ENCODE measurements around the gene FAM13A.

Gene FAM13A

GRCh38 chr4:88828842-88829571 is 228.0 kb downstream of the FAM13A start:
- no peak for DNase-seq (ENCODE audit: low read depth in 1 of 2, low spot score in 1 of 2)
- Histone ChIP-seq H3K27me3 (ENCODE audit: insufficient read depth, poor library complexity, severe bottlenecking) (no peaks in the 10 kb centered on the region), H3K27ac (replicated peaks) (no peak overlapping the region), H3K4me3 (replicated peaks; ENCODE audit: insufficient read depth, low read length) (no peak overlapping the region)
- TF ChIP-seq, protein P1, sequence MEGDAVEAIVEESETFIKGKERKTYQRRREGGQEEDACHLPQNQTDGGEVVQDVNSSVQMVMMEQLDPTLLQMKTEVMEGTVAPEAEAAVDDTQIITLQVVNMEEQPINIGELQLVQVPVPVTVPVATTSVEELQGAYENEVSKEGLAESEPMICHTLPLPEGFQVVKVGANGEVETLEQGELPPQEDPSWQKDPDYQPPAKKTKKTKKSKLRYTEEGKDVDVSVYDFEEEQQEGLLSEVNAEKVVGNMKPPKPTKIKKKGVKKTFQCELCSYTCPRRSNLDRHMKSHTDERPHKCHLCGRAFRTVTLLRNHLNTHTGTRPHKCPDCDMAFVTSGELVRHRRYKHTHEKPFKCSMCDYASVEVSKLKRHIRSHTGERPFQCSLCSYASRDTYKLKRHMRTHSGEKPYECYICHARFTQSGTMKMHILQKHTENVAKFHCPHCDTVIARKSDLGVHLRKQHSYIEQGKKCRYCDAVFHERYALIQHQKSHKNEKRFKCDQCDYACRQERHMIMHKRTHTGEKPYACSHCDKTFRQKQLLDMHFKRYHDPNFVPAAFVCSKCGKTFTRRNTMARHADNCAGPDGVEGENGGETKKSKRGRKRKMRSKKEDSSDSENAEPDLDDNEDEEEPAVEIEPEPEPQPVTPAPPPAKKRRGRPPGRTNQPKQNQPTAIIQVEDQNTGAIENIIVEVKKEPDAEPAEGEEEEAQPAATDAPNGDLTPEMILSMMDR (IDR thresholded peaks at IDR 0.05; ENCODE audit: insufficient read depth, low read length) = no peak
- no peak for TF ChIP-seq GABPA (IDR thresholded peaks at IDR 0.05; ENCODE audit: low read depth)
- TF ChIP-seq SPI1 (IDR thresholded peaks at IDR 0.05; ENCODE audit: borderline replicate concordance, low read depth) = no peak
- TF ChIP-seq POLR2AphosphoS5 (IDR thresholded peaks at IDR 0.05; ENCODE audit: low read depth) = no peak
- TF ChIP-seq, protein P2, sequence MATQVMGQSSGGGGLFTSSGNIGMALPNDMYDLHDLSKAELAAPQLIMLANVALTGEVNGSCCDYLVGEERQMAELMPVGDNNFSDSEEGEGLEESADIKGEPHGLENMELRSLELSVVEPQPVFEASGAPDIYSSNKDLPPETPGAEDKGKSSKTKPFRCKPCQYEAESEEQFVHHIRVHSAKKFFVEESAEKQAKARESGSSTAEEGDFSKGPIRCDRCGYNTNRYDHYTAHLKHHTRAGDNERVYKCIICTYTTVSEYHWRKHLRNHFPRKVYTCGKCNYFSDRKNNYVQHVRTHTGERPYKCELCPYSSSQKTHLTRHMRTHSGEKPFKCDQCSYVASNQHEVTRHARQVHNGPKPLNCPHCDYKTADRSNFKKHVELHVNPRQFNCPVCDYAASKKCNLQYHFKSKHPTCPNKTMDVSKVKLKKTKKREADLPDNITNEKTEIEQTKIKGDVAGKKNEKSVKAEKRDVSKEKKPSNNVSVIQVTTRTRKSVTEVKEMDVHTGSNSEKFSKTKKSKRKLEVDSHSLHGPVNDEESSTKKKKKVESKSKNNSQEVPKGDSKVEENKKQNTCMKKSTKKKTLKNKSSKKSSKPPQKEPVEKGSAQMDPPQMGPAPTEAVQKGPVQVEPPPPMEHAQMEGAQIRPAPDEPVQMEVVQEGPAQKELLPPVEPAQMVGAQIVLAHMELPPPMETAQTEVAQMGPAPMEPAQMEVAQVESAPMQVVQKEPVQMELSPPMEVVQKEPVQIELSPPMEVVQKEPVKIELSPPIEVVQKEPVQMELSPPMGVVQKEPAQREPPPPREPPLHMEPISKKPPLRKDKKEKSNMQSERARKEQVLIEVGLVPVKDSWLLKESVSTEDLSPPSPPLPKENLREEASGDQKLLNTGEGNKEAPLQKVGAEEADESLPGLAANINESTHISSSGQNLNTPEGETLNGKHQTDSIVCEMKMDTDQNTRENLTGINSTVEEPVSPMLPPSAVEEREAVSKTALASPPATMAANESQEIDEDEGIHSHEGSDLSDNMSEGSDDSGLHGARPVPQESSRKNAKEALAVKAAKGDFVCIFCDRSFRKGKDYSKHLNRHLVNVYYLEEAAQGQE (IDR thresholded peaks at IDR 0.05; ENCODE audit: insufficient replicate concordance, low read depth) = no peak

DNA sequence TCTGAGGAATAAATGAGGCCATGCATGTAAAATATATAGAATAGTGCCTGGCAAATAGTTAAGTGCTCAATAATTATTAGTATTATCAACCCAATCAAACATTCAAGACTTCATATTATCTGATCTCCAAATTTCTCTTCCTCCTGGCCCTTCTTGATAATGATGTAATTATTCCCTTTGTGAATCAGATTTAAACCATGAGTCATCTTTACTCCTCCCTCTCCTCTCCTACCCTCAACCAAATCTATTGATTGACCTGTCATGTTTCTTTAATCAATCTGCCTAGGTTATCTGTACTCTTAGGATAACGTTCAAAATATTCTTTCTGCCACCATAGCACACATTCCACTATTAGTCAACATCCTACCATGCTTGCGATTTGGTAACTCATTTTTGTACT is 229.5 kb downstream of the FAM13A start:
- Histone ChIP-seq H3K4me3 (replicated peaks; ENCODE audit: insufficient read depth, low read length) (no peak overlapping the region), H3K27ac (replicated peaks) (no peak overlapping the region), H3K27me3 (ENCODE audit: insufficient read depth, poor library complexity, severe bottlenecking) (no peaks in the 10 kb centered on the region)
- no peak for DNase-seq (ENCODE audit: low read depth in 1 of 2, low spot score in 1 of 2)
- TF ChIP-seq, protein P2 (IDR thresholded peaks at IDR 0.05; ENCODE audit: insufficient replicate concordance, low read depth) = no peak
- no peak for TF ChIP-seq SPI1 (IDR thresholded peaks at IDR 0.05; ENCODE audit: borderline replicate concordance, low read depth)
- TF ChIP-seq, protein P1 (IDR thresholded peaks at IDR 0.05; ENCODE audit: insufficient read depth, low read length) = no peak
- TF ChIP-seq GABPA (IDR thresholded peaks at IDR 0.05; ENCODE audit: low read depth) = no peak
- no peak for TF ChIP-seq POLR2AphosphoS5 (IDR thresholded peaks at IDR 0.05; ENCODE audit: low read depth)

GRCh38 chr4:88826771-88827170 is 230.2 kb downstream of the FAM13A start:
- H3K4me3 ChIP-seq (replicated peaks; ENCODE audit: insufficient read depth, low read length) = no peak overlapping the region
- TF ChIP-seq, protein P1 (IDR thresholded peaks at IDR 0.05; ENCODE audit: insufficient read depth, low read length) = no peak
- TF ChIP-seq SPI1 (IDR thresholded peaks at IDR 0.05; ENCODE audit: borderline replicate concordance, low read depth) = peak; percentile 44; the same call in 1 of the 2 replicates
- H3K27me3 ChIP-seq (ENCODE audit: insufficient read depth, poor library complexity, severe bottlenecking) = no peaks in the 10 kb centered on the region
- no peak overlapping the region for H3K27ac ChIP-seq (replicated peaks)
- no peak for DNase-seq (ENCODE audit: low read depth in 1 of 2, low spot score in 1 of 2)

DNA sequence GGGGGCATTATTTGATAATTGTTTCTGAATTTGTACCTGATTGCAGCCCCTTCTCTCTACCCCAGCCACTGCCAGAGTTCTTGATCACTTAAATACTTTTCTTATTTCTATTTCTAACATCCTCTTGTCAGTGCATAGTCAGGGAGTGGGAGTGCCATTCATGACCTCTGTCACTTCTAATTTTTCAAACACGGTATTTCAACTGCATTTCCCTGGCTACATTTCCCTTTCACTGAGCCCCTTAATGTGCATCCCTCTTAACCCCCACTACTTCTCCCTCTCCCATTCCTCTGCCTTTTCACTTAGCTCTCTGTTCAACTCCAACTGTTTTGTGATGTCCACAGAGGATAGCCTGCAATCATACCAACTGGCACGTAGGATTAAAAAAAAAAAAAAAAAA is 231.1 kb downstream of the FAM13A start:
- DNase-seq (ENCODE audit: low read depth in 1 of 2, low spot score in 1 of 2) = no peak
- Histone ChIP-seq H3K4me3 (replicated peaks; ENCODE audit: insufficient read depth, low read length) (no peak overlapping the region), H3K27ac (replicated peaks) (no peak overlapping the region), H3K27me3 (ENCODE audit: insufficient read depth, poor library complexity, severe bottlenecking) (no peaks in the 10 kb centered on the region)
- no peak for TF ChIP-seq SPI1 (IDR thresholded peaks at IDR 0.05; ENCODE audit: borderline replicate concordance, low read depth)
- TF ChIP-seq POLR2AphosphoS5 (IDR thresholded peaks at IDR 0.05; ENCODE audit: low read depth) = no peak
- TF ChIP-seq, protein P2 (IDR thresholded peaks at IDR 0.05; ENCODE audit: insufficient replicate concordance, low read depth) = no peak
- no peak for TF ChIP-seq GABPA (IDR thresholded peaks at IDR 0.05; ENCODE audit: low read depth)
- TF ChIP-seq, protein P1 (IDR thresholded peaks at IDR 0.05; ENCODE audit: insufficient read depth, low read length) = no peak

All from HL-60 (cell line).